ENCODE data around the gene RNF31. TPM values are rescaled to one million over a fixed set of nuclear protein-coding genes. Genes with fewer than 3 reads are reported as not detected.

The RNF31 gene
- total RNA-seq, 2 experiments from 2014 or later = 46.0 to 57.8 TPM

GRCh38 chr14:24150567-24150966, 3.3 kb downstream of the RNF31 start:
- peaks cover 83% of the 10 kb centered on the region for H3K36me3 Mint-ChIP-seq (ENCODE audit: low read depth)
- H3K4me3 Mint-ChIP-seq = no peak overlapping the region
- no peaks in the 10 kb centered on the region for H3K9me3 Mint-ChIP-seq
- no peak for ATAC-seq (ENCODE audit: poor library complexity)
- Histone ChIP-seq H3K36me3 (ENCODE audit: insufficient read depth, low read length) (peaks cover 55% of the 10 kb centered on the region), H3K4me1 (ENCODE audit: insufficient read depth, low read length) (peaks cover 47% of the 10 kb centered on the region), H3K9me3 (ENCODE audit: control insufficient read depth in 1 of 2, insufficient read depth in 1 of 2, low read length in 2 of 2) (no peaks in the 10 kb centered on the region), H3K4me3 (ENCODE audit: low read length) (no peak overlapping the region), H3K27me3 (ENCODE audit: control insufficient read depth in 1 of 2, insufficient read depth in 2 of 2, low read length in 2 of 2) (no peaks in the 10 kb centered on the region), H3K27ac (ENCODE audit: low read depth in 1 of 2, low read length in 2 of 2) (no peak overlapping the region)
- ChIA-PET CTCF (interaction anchor here (5.5 kb wide), 1 partner anchor 11 kb away, joined by 32 read pairs; the partner anchor contains the start of gene IRF9), POLR2A (interaction anchor here (0.6 to 8.1 kb wide), 5 partner anchors 9 to 712 kb away, joined by 3 to 154 read pairs (median 15); partner anchors contain the start of genes DCAF11, EMC9, IRF9 and NRL)
- no peak for TF ChIP-seq CTCF (IDR thresholded peaks at IDR 0.05)
- no peaks in the 10 kb centered on the region for H3K27me3 Mint-ChIP-seq
- no peak for DNase-seq
- H3K27ac Mint-ChIP-seq = no peak overlapping the region
- H3K4me1 Mint-ChIP-seq (ENCODE audit: low read depth) = peaks cover 42% of the 10 kb centered on the region
- intact Hi-C loops (cut with DNase I, micrococcal nuclease) = no loop called here

DNA sequence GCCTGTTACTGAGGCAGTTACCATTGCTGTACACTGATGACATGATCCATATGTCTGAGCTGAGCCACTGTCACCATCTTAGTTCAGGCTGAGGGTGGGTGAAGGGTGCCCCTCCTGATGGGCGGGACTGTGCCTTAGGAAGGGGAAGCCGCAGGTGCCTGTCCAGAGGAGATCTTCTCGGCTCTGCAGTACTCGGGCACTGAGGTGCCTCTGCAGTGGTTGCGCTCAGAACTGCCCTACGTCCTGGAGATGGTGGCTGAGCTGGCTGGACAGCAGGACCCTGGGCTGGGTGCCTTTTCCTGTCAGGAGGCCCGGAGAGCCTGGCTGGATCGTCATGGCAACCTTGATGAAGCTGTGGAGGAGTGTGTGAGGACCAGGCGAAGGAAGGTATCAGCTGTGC, 3.7 kb downstream of the RNF31 start:
- no peak for TF ChIP-seq CTCF (IDR thresholded peaks at IDR 0.05)
- Mint-ChIP-seq H3K27ac (no peak overlapping the region), H3K36me3 (ENCODE audit: low read depth) (peaks cover 87% of the 10 kb centered on the region), H3K27me3 (no peaks in the 10 kb centered on the region), H3K4me3 (no peak overlapping the region), H3K9me3 (no peaks in the 10 kb centered on the region), H3K4me1 (ENCODE audit: low read depth) (peaks cover 38% of the 10 kb centered on the region)
- H3K36me3 ChIP-seq (ENCODE audit: insufficient read depth, low read length) = peaks cover 59% of the 10 kb centered on the region
- H3K9me3 ChIP-seq (ENCODE audit: control insufficient read depth in 1 of 2, insufficient read depth in 1 of 2, low read length in 2 of 2) = no peaks in the 10 kb centered on the region
- POLR2A ChIA-PET = interaction anchor here (0.6 to 8.1 kb wide), 5 partner anchors 10 to 712 kb away, joined by 3 to 154 read pairs (median 15); partner anchors contain the start of genes DCAF11, EMC9, IRF9 and NRL
- CTCF ChIA-PET = interaction anchor here (0.5 to 5.5 kb wide), 2 partner anchors 10 to 167 kb away, joined by 3 to 32 read pairs; partner anchors contain the start of gene IRF9
- no peak for DNase-seq
- ATAC-seq (ENCODE audit: poor library complexity) = no peak
- no peaks in the 10 kb centered on the region for H3K27me3 ChIP-seq (ENCODE audit: control insufficient read depth in 1 of 2, insufficient read depth in 2 of 2, low read length in 2 of 2)
- peaks cover 43% of the 10 kb centered on the region for H3K4me1 ChIP-seq (ENCODE audit: insufficient read depth, low read length)
- H3K4me3 ChIP-seq (ENCODE audit: low read length) = no peak overlapping the region
- no peak overlapping the region for H3K27ac ChIP-seq (ENCODE audit: low read depth in 1 of 2, low read length in 2 of 2)
- intact Hi-C loops (cut with DNase I, micrococcal nuclease) = no loop called here

GRCh38 chr14:24151404-24152080, 4.2 kb downstream of the RNF31 start:
- intact Hi-C loops (cut with DNase I, micrococcal nuclease) = no loop called here
- H3K4me1 Mint-ChIP-seq (ENCODE audit: low read depth) = peaks cover 33% of the 10 kb centered on the region
- peaks cover 63% of the 10 kb centered on the region for H3K36me3 ChIP-seq (ENCODE audit: insufficient read depth, low read length)

More at GRCh38 chr14:24151404-24152080, 4.2 kb downstream of the RNF31 start:
- no peaks in the 10 kb centered on the region for H3K27me3 ChIP-seq (ENCODE audit: control insufficient read depth in 1 of 2, insufficient read depth in 2 of 2, low read length in 2 of 2)
- Mint-ChIP-seq H3K4me3 (peak overlapping the region; percentile 30), H3K27ac (no peak overlapping the region), H3K27me3 (no peaks in the 10 kb centered on the region), H3K9me3 (no peaks in the 10 kb centered on the region), H3K36me3 (ENCODE audit: low read depth) (peaks cover 85% of the 10 kb centered on the region)
- no peak for DNase-seq
- H3K27ac ChIP-seq (ENCODE audit: low read depth in 1 of 2, low read length in 2 of 2) = no peak overlapping the region
- H3K4me1 ChIP-seq (ENCODE audit: insufficient read depth, low read length) = peaks cover 40% of the 10 kb centered on the region
- no peak for ATAC-seq (ENCODE audit: poor library complexity)
- CTCF ChIA-PET = interaction anchor here (0.5 to 5.5 kb wide), 2 partner anchors 10 to 167 kb away, joined by 3 to 32 read pairs; partner anchors contain the start of gene IRF9
- POLR2A ChIA-PET = interaction anchor here (2.3 to 8.1 kb wide), 4 partner anchors 10 to 37 kb away, joined by 9 to 154 read pairs (median 71); partner anchors contain the start of genes DCAF11, EMC9, IRF9 and NRL
- TF ChIP-seq CTCF (IDR thresholded peaks at IDR 0.05) = no peak
- no peaks in the 10 kb centered on the region for H3K9me3 ChIP-seq (ENCODE audit: control insufficient read depth in 1 of 2, insufficient read depth in 1 of 2, low read length in 2 of 2)
- no peak overlapping the region for H3K4me3 ChIP-seq (ENCODE audit: low read length)
